Measurements from ENCODE around the gene DIAPH2. TPM values are rescaled to one million over a fixed set of nuclear protein-coding genes. Genes with fewer than 3 reads are reported as not detected.
"Not testable (repeated sequence)": the region's sequence is repeated elsewhere in the genome, so short reads cannot be mapped to it uniquely, and the experiment has no call there.

DIAPH2 gene
- 21.6 and 34.7 TPM in 2 replicates for total RNA-seq

DNA sequence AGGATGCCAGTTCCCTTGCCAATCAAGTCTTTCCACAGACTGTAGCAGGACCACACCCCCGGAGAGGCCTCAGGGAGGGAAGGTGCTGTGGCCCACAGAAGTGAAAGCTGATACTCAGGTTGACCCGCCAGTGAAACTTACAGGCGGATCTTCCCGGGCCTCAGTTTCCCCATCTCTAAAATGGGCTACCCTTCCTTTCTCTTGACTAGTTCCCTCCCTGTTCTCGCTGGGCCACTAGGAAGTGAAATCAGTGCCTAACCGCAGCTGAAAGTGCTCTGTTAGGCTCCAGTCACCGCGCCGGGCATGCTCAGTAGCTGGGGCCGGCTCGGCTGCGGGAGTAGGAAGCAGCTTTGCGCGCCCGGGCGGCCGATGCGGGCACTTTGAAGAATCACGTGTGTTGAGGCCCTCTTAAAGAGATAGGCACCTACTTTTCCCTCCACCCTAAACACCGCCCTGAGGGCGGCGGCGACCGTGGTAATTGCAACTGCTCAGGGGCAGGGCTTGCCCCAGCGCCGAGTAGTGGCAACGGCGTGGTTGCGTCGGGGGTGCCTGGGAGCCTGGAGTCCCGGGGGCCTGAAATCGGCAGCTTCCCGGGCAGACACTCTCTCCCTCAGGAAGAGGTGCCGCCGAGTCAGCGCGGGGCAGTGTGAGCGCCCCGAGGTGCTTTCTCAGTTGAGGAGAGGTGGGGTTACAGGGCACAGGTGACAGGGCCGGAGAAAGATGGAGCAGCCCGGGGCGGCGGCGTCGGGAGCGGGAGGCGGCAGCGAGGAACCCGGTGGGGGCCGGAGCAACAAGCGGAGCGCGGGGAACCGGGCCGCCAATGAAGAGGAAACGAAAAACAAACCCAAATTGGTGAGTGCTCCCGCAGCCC is at the start of gene DIAPH2:
TSS of gene DIAPH2 (plus strand) at position 504 of the 871 bp plus-strand sequence.
- DNase-seq (ENCODE audit: extremely low read depth, low read depth, low spot score), result no peak

DNA sequence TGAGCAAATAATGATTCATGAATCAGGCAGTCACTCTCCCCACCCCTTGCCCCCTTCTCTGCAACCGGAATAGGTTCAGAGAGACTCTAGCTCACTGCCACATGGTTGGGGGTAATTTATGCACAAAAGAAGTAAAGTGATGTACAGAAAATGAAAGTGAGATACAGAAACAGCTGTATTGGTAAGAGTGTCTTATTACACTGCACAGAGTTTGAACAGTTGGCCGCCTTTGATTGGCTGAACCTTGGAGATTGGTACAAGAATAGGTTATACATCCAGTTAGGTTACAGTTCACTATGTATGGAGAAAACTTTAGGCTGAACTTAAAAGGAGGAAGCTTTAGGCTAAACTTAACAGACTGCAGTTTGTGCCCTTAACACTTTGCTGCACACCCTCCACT is 34.6 kb upstream of the DIAPH2 start:
- no peak for DNase-seq (ENCODE audit: extremely low read depth, low read depth, low spot score)

DNA sequence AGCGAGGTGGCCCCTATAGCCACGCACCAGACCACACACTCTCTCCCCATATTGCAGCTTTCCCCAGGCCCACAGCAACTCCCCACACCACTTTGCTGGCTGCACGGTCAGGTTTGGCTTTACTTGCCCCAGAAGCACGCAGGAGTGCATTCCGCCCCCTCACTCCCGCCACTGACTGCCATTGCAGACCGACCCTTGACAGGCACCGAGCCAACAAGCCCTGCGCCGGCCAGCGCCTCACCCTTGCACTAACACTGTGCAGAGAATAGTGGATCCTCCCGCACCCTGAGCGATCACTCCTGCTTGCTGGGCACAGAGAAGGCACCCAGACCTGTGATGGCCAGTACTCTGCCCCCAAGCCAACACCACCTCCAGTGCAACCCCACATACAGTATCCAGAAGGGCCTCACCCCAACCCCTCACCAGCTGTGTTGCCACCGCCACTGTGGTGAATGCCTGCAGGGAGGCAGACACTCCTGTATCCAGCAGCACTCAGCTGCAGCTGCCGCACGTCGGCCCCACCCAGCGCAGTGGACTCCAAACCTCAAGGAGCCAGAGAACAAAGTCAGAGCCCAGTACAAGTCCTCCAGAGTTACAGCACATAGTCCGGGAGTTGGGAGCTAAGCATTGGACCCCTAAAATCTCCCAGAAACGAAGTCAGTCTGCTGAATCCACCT is 28.6 kb upstream of the DIAPH2 start:
- no peak for DNase-seq (ENCODE audit: extremely low read depth, low read depth, low spot score)

DNA sequence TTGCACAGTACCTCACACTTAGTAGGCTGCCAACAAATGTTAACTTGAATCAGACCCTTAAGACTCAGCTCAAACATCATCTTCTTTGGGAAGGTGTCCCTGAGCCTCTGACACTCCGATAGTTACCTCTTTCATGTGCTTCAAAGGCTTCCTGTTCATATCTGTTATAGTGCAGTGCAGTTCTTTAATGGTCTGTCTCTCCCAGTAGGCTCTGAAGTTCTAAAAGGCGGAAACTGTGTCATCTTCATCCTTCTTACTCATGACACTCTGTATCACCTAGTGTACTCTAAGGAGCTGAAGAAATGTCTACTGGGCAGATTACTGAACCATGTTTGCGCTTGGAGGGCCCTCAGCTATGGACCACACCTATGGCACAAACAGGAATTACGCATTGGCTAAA is 2.1 kb upstream of the DIAPH2 start:
- no peak for DNase-seq (ENCODE audit: extremely low read depth, low read depth, low spot score)

DNA sequence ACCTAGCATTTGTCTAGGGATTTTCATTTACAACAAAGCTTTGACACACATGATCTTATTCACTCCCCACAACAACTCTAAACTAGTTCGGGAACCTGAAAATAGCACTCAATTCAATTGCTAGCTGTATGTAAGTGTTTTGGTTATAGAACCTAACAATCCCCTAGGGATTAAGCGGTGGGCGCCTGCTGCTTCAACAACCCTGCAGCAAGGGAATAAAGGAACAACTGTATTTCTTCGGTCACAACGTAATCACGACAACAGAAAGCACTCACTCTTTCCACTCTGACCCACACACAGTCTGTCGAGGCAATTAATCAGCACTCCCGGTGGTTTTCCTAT is 674 bp upstream of the DIAPH2 start:
- DNase-seq (ENCODE audit: extremely low read depth, low read depth, low spot score), result no peak

DNA sequence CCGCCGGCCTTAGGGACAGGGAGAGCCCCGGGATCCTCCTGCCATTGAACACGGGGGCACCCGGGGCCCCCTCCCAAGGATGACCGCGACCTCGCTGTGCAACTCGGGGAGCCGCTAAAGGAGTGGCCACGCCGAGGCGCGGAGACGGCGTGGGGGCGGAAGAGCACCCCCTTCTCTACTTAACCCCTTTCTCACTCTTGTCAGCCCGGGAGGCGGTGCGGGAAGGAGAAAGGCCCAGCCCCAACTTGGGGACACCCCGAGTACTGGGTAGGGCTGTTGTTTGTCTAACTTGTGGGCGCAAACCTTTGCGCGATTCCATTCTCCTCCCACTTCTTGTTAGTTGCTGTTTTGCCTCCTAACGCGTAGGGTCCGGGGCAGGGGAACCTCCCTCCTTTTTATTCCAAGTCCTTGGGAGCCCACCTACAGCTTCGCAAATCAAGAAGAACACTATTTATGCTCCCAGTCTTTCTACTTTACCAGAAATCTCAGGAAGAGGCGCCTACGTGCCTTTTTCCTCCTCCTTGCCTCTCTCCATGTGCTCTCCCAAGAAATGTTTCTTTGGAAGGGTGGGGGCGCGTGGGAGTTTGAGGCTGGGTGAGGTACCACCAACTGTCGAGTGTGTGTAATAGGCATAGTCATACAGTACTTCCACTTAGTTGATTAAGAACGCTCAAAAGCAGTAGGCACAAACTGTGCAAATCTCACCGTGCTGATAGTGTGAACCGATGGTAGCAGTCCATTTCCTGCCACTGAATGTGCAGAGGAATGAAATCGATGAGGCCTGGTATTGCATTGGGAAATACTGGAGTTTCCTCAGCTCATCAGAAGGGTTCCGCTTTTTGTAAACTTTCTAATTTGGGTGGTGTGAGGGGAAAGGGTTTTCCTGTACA is 813 bp downstream of the DIAPH2 start:
- no peak for DNase-seq (ENCODE audit: extremely low read depth, low read depth, low spot score)

DNA sequence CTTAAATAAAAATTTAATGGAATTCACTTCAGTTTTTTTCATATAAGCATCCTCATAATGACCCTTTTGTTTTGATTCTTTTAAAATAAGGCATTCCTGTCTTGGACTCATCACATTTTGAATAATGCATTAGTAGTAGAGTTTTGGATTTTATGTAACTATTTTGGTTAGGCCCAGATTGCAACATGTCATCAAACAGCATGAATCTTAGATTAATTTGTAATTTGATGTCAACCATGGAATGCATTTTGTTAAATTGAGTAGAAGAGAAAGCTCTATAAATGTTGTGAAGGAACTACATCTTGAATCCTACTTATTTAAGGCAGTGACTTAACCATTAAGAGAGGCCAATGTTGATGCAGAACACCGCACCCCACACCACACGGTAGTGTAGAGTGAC is 3.1 kb downstream of the DIAPH2 start:
- no peak for DNase-seq (ENCODE audit: extremely low read depth, low read depth, low spot score)

DNA sequence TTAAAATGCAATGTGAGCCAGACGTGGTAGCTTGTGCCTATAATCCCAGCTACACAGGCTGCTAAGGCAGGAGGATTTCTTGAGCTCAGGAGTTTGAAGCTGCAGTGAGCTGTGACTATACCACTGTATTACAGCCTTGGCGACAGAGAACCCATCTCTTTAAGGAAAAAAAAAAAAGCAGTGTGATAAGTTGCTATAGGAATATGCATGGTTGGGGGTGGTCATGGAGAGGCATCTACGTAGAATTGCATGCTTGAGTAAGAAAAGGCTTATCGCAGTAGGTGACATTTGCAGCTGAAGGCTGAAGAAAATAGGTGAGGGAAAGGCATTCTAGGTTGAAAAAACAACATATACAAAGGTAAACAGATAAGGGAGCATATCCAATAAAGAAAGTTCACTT is 4.1 kb downstream of the DIAPH2 start:
- no peak for DNase-seq (ENCODE audit: extremely low read depth, low read depth, low spot score)

DNA sequence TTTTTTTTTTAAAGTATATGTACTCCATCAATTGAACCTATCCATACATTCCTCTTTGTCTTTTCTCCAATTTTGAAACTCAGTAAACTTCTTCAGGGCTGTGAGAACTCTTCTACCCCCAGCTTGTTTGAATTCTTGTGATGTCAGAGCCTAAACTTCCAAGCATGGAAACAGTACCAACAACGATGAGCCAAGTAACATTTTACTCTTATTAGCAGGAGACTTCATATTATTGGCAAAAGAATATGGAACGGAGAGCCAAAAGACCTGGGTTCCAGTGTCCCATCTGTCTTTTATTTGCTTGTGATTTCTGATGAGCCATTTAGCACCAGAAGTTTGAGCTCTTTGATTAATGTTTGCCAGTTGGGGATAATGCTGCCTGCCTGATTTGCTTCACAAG is 5.3 kb downstream of the DIAPH2 start:
- DNase-seq (ENCODE audit: extremely low read depth, low read depth, low spot score), result no peak

DNA sequence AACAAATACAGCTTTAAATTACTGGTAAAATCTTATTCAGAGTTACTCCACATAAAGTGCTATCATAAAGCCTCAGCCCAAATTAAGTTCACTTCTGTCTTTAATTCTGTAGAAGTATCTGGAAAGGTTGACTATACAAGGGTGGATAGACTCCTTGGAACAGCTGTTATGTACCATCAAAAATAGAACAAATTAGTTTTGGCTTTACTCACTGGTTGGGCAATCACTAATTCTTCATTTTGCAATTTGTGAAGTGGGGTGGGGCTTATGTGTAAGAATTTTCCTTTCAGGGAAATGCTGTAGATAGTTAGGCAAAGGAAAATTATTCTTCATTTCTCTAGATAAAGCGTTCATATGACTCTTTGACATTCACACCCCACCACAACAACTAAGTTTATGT is 7.8 kb downstream of the DIAPH2 start:
- no peak for DNase-seq (ENCODE audit: extremely low read depth, low read depth, low spot score)

DNA sequence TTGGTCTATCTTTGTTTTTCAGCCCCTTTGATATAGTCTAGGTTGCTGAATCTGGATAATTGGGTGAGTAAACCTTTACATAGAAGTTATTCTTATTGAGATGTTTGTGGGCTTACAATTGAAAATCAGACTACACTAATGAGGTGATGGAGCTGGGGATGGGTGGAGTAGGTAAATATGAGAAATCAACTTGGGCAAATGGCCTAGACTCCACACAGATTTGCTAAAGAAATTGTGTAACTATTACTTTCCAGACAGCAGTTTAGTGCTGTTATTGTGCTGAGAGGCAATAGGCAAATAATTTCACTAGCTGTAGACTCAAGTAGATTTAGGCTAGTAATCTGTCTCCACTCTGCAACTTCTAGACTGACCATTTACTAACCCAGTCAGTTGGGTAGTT is 8.2 kb downstream of the DIAPH2 start:
- DNase-seq (ENCODE audit: extremely low read depth, low read depth, low spot score), result no peak

DNA sequence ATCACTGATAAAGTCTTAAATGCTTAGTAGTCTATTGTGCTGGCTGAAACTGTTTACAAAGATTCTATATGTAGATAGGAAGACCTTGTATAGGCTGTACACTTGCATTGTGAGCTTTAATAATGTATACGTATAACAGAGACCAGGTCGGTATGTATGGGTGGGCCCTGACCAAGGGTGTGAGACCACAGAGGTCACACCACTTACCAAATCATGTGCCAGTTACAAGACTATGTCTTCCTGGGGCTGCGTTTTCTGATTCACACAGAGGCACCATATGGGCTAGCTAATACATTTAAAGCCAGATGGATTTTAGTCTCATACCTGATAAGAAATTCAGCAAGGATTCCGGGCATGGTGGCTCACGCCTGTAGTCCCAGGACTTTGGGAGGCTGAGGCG is 8.8 kb downstream of the DIAPH2 start:
- DNase-seq (ENCODE audit: extremely low read depth, low read depth, low spot score), result no peak

DNA sequence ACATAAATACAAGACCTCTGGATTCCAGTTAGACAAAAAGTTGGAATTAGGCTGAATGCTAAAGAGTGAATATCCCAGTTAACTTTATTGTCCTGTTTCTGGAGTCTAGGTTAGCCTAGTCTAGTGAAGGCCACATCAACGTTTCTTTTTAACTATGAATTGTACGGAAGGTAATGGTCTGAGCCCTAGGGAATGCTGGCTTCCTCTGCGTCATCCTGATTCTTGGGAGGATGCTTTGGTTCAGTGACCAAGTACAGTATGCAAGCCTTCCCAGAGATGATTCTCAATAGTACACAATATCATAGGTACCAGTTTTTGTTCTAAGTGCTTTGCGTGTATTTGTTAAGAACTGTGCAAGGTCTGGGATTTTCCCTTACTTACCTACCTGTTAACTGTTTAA is 11.8 kb downstream of the DIAPH2 start:
- no peak for DNase-seq (ENCODE audit: extremely low read depth, low read depth, low spot score)

DNA sequence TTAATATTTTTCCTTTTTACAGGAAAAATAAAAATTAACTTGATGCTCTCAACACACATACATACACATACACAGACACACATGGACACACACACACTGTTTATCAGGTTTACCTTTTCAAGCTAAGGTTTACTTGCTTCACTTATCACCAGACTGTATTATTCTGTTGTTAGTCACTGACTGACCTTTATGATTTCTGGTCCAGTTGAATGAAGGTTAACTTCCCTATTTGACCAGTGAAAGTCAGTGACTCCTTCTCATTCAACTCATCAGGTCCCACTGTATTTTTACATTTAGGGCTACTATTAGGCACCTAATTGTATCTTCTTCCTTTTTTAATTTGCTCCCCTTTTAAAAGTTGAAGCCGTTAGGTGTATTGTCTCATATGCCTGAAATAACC is 16.0 kb downstream of the DIAPH2 start:
- DNase-seq (ENCODE audit: extremely low read depth, low read depth, low spot score), result no peak

DNA sequence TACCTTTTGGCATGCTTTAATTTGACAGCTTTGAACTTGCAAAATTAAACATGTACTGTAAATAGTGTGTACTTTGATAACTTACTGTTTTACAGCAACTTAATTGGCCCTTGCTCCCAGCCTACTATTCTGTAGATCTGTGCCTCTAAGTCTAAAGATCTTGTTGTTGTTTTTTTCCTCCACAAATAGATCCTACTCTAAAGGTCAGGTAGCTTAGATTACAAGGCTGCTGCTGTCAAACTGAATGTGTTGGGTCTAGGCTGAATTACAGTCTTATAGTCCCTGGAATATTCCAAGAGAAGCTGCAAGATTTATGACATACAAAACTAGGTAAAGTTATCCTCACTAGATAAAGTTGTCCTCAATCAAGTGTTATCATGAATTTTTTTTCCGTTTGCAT is 18.7 kb downstream of the DIAPH2 start:
- no peak for DNase-seq (ENCODE audit: extremely low read depth, low read depth, low spot score)

DNA sequence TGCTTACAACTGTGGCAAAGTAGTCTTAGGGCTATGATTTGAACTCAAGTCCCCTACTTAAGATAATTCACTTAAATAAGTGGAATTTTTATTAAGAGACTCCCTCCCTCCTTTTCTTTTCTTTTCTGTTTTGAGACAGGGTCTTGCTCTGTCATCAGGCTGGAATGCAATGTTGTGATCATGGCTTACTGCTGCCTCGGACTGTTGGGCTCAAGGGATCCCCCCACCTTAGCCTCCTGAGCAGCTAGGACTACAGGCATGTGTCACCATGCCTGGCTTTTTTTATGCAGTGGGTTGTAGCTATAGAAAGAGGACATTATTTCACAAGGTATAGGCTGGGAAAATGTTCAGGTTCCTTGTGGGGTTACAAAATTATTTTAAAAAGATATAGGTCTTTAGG is 19.2 kb downstream of the DIAPH2 start:
- DNase-seq (ENCODE audit: extremely low read depth, low read depth, low spot score), result no peak

DNA sequence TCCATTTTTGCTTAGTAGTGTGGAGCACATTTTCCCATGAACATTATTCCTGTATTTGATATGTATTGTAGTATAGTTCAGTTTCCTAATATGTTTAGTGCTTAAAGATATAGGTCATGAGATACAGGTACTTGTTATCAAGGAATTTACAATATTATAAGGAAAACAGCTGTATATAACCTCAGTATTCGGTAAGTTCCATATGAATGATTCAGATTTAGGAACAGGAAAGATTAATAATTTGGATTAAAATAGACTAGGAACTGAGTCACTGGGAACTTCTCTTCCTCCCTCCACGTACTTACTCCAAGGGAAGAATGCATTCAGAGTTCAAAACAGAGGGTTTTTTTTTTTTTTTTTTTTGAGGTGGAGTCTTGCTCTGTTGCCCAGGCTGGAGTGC is 20.0 kb downstream of the DIAPH2 start:
- DNase-seq (ENCODE audit: extremely low read depth, low read depth, low spot score), result no peak

DNA sequence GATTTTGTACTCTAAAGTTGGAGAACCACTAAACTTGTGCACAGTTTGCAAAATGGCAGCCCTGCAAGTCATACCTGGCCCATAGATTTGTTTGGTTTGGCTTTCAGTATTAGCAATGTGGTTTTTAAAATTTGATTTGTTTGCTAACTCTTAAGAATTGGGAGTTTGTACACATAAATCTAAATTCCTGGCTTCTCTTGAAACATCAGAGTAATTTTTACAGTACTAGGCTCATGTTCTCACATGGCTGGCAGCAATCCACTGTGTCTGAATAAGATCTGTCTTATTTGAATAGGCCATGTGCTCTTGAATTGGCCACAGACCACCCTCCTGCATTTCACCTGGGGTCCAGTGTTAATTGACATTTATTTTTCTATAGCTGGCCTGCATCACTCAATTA is 21.3 kb downstream of the DIAPH2 start:
- DNase-seq (ENCODE audit: extremely low read depth, low read depth, low spot score), result no peak

DNA sequence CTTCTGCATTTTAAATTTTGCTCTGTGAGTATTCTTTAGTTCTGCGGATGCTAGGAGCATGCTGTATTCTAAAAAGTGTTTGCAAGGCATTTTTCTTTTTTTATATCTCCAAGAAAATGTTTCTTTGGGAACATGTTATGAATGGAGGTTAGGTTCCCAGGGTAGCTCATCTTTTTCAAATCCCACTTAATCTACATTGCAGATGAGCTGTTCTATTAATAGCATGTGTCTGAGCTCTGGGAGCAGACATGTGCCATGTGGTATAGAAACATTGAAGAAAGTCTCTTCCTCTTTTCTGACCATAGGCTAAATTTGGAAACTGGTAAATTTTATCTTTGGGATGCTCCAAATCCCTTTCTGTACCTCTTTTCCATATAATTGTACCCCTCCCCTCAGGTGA is 23.2 kb downstream of the DIAPH2 start:
- no peak for DNase-seq (ENCODE audit: extremely low read depth, low read depth, low spot score)

DNA sequence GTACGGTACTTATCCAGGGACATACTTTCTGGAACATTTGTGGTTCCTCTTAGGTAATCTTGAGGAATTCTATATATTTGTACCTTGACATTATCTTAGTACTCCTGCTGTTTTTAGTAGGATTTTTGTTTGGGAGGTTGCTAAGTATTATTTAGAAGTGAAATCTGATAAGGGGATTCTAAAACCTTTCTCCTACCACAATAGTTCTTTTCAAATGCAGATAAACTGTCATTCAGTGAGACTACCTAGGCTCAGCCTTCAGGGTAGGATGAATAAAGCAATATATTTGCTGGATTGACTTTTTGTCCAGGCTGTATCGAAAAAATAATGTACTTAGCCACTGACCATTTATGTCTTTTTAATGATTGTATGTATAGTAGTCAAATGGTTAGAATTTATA is 25.4 kb downstream of the DIAPH2 start:
- DNase-seq (ENCODE audit: extremely low read depth, low read depth, low spot score), result no peak

DNA sequence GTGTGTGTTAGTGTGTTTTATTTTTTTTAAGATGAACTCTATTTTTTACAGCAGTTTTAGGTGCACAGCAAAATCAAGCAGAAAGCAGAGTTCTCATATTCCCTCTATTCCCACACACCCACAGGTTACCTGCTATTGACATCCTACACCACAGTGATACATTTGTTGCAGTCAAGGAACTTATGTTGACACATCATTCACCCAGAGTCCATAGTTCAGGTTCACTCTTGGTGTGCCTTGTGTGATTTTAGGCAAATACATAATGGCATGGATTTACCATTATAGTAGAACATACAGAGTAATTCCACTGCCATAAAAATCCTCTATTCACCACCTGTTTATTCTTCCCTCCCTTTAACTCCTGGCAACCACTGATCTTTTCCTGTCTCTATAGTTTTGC is 28.7 kb downstream of the DIAPH2 start:
- no peak for DNase-seq (ENCODE audit: extremely low read depth, low read depth, low spot score)

DNA sequence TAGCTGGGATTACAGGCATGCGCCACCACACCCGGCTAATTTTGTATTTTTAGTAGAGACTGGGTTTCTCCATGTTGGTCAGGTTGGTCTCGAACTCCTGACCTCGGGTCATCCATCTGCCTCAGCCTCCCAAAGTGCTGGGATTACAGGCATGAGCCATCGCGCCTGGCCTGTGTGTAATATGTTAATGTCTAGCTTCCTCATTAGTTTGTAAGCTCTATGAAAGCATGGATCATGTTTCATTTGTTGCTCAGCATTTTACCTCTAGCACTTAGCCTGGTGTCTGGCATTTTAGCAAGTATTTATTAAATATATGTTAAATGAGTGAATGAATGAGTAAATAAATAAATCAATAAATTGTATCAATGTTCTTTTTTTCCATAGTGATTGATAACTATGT is 29.8 kb downstream of the DIAPH2 start:
- not testable (repeated sequence) for DNase-seq (ENCODE audit: extremely low read depth, low read depth, low spot score)
